ENCODE results near the gene MRAS. TPM values are rescaled to one million over a fixed set of nuclear protein-coding genes. Genes with fewer than 3 reads are reported as not detected.

MRAS gene
- total and polyA plus RNA-seq, 2 of the 8 experiments (the other 6 are each of a cell fraction or from before 2014, with no cell fraction given): 10.6 to 16.2 TPM

DNA sequence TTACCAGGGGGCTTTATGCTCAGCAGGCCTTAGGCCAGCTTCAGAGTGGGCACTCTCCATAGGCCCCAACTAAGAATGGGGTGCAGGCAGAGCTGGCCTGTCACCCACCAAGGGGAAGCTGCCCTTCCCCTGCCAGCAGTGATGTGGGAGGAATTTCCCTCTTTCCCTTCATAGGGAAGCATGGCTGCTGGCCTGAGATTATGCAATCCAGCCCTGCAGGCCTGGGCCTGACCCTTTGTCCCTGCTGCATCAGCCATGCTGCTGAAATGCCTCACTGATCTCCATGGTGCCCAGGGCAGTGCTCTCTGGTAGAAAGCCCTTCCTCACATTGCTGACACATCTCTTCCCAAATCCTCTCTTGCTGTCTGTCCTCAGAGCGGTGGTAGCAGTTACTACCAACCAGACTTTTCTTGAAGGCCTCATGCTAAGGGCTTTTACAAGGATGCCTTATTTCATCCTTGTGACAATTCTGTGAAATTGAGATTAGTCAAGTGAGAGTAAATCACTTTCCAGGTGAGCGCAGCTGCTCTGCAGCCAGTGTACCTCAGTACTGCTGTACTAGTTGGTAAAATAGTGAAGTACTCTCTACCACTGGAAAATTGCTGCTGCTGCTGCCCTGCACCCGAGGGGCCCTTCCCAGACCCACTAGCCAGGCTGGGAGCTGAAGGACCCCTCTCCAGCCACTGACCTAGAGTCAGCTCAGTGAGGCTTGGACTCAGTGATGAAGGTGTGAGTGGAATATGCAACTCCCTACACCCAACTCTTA, 33.8 kb downstream of the MRAS start (continued):
- TF ChIP-seq, protein P1, sequence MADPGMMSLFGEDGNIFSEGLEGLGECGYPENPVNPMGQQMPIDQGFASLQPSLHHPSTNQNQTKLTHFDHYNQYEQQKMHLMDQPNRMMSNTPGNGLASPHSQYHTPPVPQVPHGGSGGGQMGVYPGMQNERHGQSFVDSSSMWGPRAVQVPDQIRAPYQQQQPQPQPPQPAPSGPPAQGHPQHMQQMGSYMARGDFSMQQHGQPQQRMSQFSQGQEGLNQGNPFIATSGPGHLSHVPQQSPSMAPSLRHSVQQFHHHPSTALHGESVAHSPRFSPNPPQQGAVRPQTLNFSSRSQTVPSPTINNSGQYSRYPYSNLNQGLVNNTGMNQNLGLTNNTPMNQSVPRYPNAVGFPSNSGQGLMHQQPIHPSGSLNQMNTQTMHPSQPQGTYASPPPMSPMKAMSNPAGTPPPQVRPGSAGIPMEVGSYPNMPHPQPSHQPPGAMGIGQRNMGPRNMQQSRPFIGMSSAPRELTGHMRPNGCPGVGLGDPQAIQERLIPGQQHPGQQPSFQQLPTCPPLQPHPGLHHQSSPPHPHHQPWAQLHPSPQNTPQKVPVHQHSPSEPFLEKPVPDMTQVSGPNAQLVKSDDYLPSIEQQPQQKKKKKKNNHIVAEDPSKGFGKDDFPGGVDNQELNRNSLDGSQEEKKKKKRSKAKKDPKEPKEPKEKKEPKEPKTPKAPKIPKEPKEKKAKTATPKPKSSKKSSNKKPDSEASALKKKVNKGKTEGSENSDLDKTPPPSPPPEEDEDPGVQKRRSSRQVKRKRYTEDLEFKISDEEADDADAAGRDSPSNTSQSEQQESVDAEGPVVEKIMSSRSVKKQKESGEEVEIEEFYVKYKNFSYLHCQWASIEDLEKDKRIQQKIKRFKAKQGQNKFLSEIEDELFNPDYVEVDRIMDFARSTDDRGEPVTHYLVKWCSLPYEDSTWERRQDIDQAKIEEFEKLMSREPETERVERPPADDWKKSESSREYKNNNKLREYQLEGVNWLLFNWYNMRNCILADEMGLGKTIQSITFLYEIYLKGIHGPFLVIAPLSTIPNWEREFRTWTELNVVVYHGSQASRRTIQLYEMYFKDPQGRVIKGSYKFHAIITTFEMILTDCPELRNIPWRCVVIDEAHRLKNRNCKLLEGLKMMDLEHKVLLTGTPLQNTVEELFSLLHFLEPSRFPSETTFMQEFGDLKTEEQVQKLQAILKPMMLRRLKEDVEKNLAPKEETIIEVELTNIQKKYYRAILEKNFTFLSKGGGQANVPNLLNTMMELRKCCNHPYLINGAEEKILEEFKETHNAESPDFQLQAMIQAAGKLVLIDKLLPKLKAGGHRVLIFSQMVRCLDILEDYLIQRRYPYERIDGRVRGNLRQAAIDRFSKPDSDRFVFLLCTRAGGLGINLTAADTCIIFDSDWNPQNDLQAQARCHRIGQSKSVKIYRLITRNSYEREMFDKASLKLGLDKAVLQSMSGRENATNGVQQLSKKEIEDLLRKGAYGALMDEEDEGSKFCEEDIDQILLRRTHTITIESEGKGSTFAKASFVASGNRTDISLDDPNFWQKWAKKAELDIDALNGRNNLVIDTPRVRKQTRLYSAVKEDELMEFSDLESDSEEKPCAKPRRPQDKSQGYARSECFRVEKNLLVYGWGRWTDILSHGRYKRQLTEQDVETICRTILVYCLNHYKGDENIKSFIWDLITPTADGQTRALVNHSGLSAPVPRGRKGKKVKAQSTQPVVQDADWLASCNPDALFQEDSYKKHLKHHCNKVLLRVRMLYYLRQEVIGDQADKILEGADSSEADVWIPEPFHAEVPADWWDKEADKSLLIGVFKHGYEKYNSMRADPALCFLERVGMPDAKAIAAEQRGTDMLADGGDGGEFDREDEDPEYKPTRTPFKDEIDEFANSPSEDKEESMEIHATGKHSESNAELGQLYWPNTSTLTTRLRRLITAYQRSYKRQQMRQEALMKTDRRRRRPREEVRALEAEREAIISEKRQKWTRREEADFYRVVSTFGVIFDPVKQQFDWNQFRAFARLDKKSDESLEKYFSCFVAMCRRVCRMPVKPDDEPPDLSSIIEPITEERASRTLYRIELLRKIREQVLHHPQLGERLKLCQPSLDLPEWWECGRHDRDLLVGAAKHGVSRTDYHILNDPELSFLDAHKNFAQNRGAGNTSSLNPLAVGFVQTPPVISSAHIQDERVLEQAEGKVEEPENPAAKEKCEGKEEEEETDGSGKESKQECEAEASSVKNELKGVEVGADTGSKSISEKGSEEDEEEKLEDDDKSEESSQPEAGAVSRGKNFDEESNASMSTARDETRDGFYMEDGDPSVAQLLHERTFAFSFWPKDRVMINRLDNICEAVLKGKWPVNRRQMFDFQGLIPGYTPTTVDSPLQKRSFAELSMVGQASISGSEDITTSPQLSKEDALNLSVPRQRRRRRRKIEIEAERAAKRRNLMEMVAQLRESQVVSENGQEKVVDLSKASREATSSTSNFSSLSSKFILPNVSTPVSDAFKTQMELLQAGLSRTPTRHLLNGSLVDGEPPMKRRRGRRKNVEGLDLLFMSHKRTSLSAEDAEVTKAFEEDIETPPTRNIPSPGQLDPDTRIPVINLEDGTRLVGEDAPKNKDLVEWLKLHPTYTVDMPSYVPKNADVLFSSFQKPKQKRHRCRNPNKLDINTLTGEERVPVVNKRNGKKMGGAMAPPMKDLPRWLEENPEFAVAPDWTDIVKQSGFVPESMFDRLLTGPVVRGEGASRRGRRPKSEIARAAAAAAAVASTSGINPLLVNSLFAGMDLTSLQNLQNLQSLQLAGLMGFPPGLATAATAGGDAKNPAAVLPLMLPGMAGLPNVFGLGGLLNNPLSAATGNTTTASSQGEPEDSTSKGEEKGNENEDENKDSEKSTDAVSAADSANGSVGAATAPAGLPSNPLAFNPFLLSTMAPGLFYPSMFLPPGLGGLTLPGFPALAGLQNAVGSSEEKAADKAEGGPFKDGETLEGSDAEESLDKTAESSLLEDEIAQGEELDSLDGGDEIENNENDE (IDR thresholded peaks at IDR 0.05; ENCODE audit: insufficient replicate concordance, low read length): no peak
- no peak for TF ChIP-seq TBP (IDR thresholded peaks at IDR 0.05; ENCODE audit: low read depth, low read length)
- TF ChIP-seq RXRA (IDR thresholded peaks at IDR 0.05; ENCODE audit: insufficient read depth, low read depth, low read length): no peak
- TF ChIP-seq CTBP2 (IDR thresholded peaks at IDR 0.05; ENCODE audit: borderline replicate concordance, insufficient read depth, insufficient read length, low read length): no peak
- TF ChIP-seq CEBPB (IDR thresholded peaks at IDR 0.05; ENCODE audit: low read depth, low read length): peak; percentile 90
